OCI-LY3 (cell line): ENCODE results near the gene SYNPO2L.
A peak's percentile ranks its signal among the peaks of the same experiment; 100 is the strongest.
"Not testable (repeated sequence)": the region's sequence is repeated elsewhere in the genome, so short reads cannot be mapped to it uniquely, and the experiment has no call there.

Experiments used
- H2AFZ ChIP-seq: fragments of 200-600, 300-600 bp; shearing (Covaris generic); 2 replicates; pipeline ENCODE4 v1.6.0; 2014; ENCODE audit warnings: antibody characterized with exemption, low read depth, low read length
- H3K27ac ChIP-seq: fragments of 200-600, 300-600 bp; sonication (generic); 2 replicates; pipeline ENCODE4 v1.5.1; 2014; ENCODE audit warnings: mild to moderate bottlenecking, low read length, moderate library complexity, mixed read lengths
- H3K27me3 ChIP-seq: fragments of 200-600, 300-600 bp; sonication (generic); 2 replicates; pipeline ENCODE4 v1.6.1; 2014; ENCODE audit warnings: low read depth, low read length, mixed read lengths
- H3K36me3 ChIP-seq: fragments of 200-600, 300-600 bp; sonication (generic); replicated peaks from 2 replicates; pipeline ENCODE3; 2014; ENCODE audit warnings: low read depth, low read length, mixed read lengths
- H3K4me1 ChIP-seq: fragments of 300-600, 200-600 bp; sonication (generic); 2 replicates; pipeline ENCODE4 v1.6.1; 2014; ENCODE audit warnings: low read length, mixed read lengths
- H3K4me2 ChIP-seq: fragments of 200-600, 300-600 bp; sonication (generic); 2 replicates; pipeline ENCODE4 v1.6.1; 2014; ENCODE audit warnings: low read length, mixed read lengths
- H3K4me3 ChIP-seq: fragments of 300-600, 200-600 bp; sonication (generic); 2 replicates; pipeline ENCODE4 v1.5.1; 2014; ENCODE audit warnings: antibody characterized with exemption, mild to moderate bottlenecking, low read length, moderate library complexity
- H3K79me2 ChIP-seq: fragments of 300-600, 200-600 bp; shearing (Covaris generic); 2 replicates; pipeline ENCODE4 v1.6.1; 2014; ENCODE audit warnings: mild to moderate bottlenecking, low read length, mixed read lengths
- H3K9ac ChIP-seq: fragments of 300-600, 200-600 bp; shearing (Covaris generic); 2 replicates; pipeline ENCODE4 v1.6.0; 2014; ENCODE audit warnings: mild to moderate bottlenecking, low read length, moderate library complexity
- H3K9me3 ChIP-seq: fragments of 200-600, 300-600 bp; shearing (Covaris generic); 2 replicates; pipeline ENCODE4 v1.6.1; 2014; ENCODE audit warnings: low read length, mixed read lengths; ENCODE audit not compliant: insufficient read depth
- H4K20me1 ChIP-seq: fragments of 200-600, 300-600 bp; sonication (generic); 2 replicates; pipeline ENCODE4 v1.6.1; 2016; ENCODE audit warnings: low read length, mixed read lengths; ENCODE audit not compliant: insufficient read depth
- CTCF ChIP-seq: fragments of 200-600, 300-600 bp; sonication (generic); IDR thresholded peaks from 2 replicates; pipeline ENCODE4 v1.5.1; 2014; ENCODE audit warnings: antibody characterized with exemption, low read length, low read depth
- EZH2phosphoT487 ChIP-seq: fragments of 200-600 bp; shearing (Covaris generic); IDR thresholded peaks from 2 replicates; pipeline ENCODE4 v1.6.1; 2018; ENCODE audit warnings: antibody characterized with exemption, mixed run types, low read depth

Gene SYNPO2L

GRCh38 chr10:73627300-73627699, 28.5 kb downstream of the SYNPO2L start:
- Histone ChIP-seq H2AFZ (no peak overlapping the region), H3K27me3 (no peaks in the 10 kb centered on the region), H3K27ac (no peak overlapping the region), H3K4me1 (peaks cover 4% of the 10 kb centered on the region; the same call in 1 of the 2 replicates), H3K9ac (no peak overlapping the region), H3K4me3 (no peak overlapping the region), H3K79me2 (peaks cover 7% of the 10 kb centered on the region), H3K4me2 (no peak overlapping the region), H4K20me1 (no peaks in the 10 kb centered on the region), H3K36me3 (no peaks in the 10 kb centered on the region), H3K9me3 (no peaks in the 10 kb centered on the region)
- TF ChIP-seq EZH2phosphoT487 (no peak), CTCF (no peak)

DNA sequence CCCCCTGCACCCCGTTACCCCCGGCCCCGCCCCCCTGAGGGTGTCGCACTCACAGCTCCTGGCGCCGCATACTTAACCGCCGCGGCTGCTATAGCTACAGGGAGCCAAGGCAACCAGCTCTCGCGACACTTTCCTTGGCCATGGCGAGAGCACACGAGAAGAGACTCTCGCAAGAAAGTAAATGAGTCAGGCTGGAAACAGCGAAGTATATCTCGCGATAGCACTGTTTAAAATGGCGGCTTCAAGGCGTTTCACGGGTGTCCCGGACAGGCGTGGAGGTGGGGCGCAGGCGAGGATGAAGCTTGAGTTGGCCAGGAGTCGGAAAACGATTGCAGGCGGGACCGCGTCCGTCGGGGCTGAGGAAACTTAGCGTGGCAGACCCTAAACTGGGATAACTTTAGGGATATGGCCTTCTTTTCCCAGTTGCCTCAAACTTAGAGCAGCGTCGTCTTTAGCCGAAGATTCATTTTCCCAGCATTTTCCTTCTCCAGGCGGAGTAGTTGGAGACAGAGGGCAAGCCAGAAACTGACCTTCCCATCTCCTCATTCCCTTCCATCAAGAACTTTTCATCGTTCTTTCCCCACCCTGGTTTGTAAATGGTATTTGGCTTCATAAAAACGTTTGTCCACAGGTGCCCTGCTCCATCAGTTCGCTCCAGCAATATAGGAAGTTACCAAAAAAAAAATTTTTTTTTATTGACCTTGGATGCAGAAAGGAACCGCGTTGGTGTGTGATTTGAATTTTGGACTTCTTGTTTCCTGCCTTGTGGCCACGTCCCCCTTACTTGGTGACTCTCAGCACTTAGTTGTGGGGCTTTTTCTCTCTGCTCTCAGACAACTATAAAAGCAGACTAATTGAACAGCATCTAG, 29.7 kb downstream of the SYNPO2L start:
- H2AFZ ChIP-seq = peak overlapping the region; percentile 89; the same call in 1 of the 2 replicates
- peak overlapping the region; percentile 80 for H3K9ac ChIP-seq

GRCh38 chr10:73625004-73625883, 30.6 kb downstream of the SYNPO2L start:
- H3K4me1 ChIP-seq = peaks cover 4% of the 10 kb centered on the region; the same call in 1 of the 2 replicates
- no peaks in the 10 kb centered on the region for H4K20me1 ChIP-seq
- peak overlapping the region; percentile 89 for H3K4me3 ChIP-seq
- H3K9ac ChIP-seq = peak overlapping the region; percentile 61
- peak overlapping the region; percentile 79 for H2AFZ ChIP-seq
- H3K27ac ChIP-seq = no peak overlapping the region
- no peaks in the 10 kb centered on the region for H3K36me3 ChIP-seq
- peak overlapping the region; percentile 73 for H3K4me2 ChIP-seq
- H3K9me3 ChIP-seq = no peaks in the 10 kb centered on the region
- peaks cover 7% of the 10 kb centered on the region for H3K79me2 ChIP-seq
- H3K27me3 ChIP-seq = no peaks in the 10 kb centered on the region
- TF ChIP-seq EZH2phosphoT487 (no peak), CTCF (no peak)

More for the DNA sequence above, 29.7 kb downstream of the SYNPO2L start:
- H3K4me2 ChIP-seq = peak overlapping the region; percentile 73
- H3K36me3 ChIP-seq = no peaks in the 10 kb centered on the region
- no peaks in the 10 kb centered on the region for H3K27me3 ChIP-seq
- TF ChIP-seq CTCF (no peak), EZH2phosphoT487 (no peak)
- H3K4me1 ChIP-seq = peaks cover 4% of the 10 kb centered on the region; the same call in 1 of the 2 replicates
- peaks cover 7% of the 10 kb centered on the region for H3K79me2 ChIP-seq
- peak overlapping the region; percentile 89 for H3K4me3 ChIP-seq
- no peaks in the 10 kb centered on the region for H4K20me1 ChIP-seq
- H3K27ac ChIP-seq = peak overlapping the region; percentile 43
- H3K9me3 ChIP-seq = no peaks in the 10 kb centered on the region

- H3K4me1 ChIP-seq = peaks cover 4% of the 10 kb centered on the region; the same call in 1 of the 2 replicates
- peaks cover 7% of the 10 kb centered on the region for H3K79me2 ChIP-seq
- H3K27me3 ChIP-seq = no peaks in the 10 kb centered on the region
- H3K4me2 ChIP-seq = no peak overlapping the region
- no peak overlapping the region for H3K9ac ChIP-seq
- H3K4me3 ChIP-seq = no peak overlapping the region
- no peak overlapping the region for H3K27ac ChIP-seq
- TF ChIP-seq CTCF = no peak
- no peak for TF ChIP-seq EZH2phosphoT487
- no peaks in the 10 kb centered on the region for H3K36me3 ChIP-seq
- no peaks in the 10 kb centered on the region for H4K20me1 ChIP-seq
- no peaks in the 10 kb centered on the region for H3K9me3 ChIP-seq
- H2AFZ ChIP-seq = no peak overlapping the region
Observed at GRCh38 chr10:73623056-73623455, 32.8 kb downstream of the SYNPO2L start.

DNA sequence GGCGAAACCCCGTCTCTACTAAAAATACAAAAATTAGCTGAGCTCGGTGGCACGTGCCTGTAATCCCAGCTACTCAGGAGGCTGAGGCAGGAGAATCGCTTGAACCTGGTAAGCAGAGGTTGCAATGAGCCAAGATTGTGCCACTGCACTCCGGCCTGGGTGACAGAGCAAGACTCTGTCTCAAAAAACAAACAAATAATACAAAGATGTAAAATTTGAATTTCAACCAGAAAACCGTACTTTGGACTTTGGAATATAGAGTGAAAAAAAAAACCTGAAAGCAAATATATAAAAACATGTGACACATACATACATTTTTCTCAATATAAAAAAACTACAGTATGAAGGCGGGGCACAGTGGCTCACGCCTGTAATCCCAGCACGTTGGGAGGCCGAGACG, 34.9 kb downstream of the SYNPO2L start:
- H3K79me2 ChIP-seq, H3K27me3 ChIP-seq, H3K27ac ChIP-seq, H4K20me1 ChIP-seq, H3K9me3 ChIP-seq, H3K4me2 ChIP-seq, H3K4me1 ChIP-seq, H3K9ac ChIP-seq, H3K4me3 ChIP-seq, H3K36me3 ChIP-seq, H2AFZ ChIP-seq: not testable (repeated sequence)
